Activated T-cell treated with anti-CD3 and anti-CD28 coated beads, Interleukin-2, amount 50 U/mL, for 4 hours (primary cell): ENCODE data around the gene PHYKPL. TPM values are rescaled to one million over a fixed set of nuclear protein-coding genes. Genes with fewer than 3 reads are reported as not detected.
"Not testable (repeated sequence)": the region's sequence is repeated elsewhere in the genome, so short reads cannot be mapped to it uniquely, and the experiment has no call there.

ENCODE experiments used
- ATAC-seq, 2 donors: fragments of 200-7000 bp; cut with Tn5 transposase; one replicate each; pipeline ENCODE4 v1.10.0; 2021
- DNase-seq: peaks from one replicate; pipeline ENCODE4 v3.0.0-alpha.2; 2020
- H3K27me3 Mint-ChIP-seq: one replicate; pipeline ENCODE4 v1.8.0; 2021; ENCODE audit warnings: low read depth, mixed read lengths
- H3K36me3 Mint-ChIP-seq: one replicate; pipeline ENCODE4 v1.8.0; 2022; ENCODE audit warnings: mixed read lengths; ENCODE audit not compliant: insufficient read depth
- H3K4me1 Mint-ChIP-seq: one replicate; pipeline ENCODE4 v1.8.0; 2021; ENCODE audit warnings: low read depth, mixed read lengths
- H3K4me3 Mint-ChIP-seq: one replicate; pipeline ENCODE4 v1.8.0; 2021; ENCODE audit warnings: mild to moderate bottlenecking, moderate library complexity, mixed read lengths
- H3K9me3 Mint-ChIP-seq: one replicate; pipeline ENCODE4 v1.8.0; 2021; ENCODE audit warnings: mixed read lengths
- total RNA-seq, 3 donors: library from RNA; stranded (reverse); gene quantifications; one replicate each; pipeline ENCODE4 v1.2.1, GENCODE V29; 2021

PHYKPL gene
- total RNA-seq, 3 donors from 2014 or later, result 46.7 to 53.2 (median 49.7) TPM

- H3K36me3 Mint-ChIP-seq, result no peaks in the 10 kb centered on the region
- H3K4me1 Mint-ChIP-seq, result no peaks in the 10 kb centered on the region
- ATAC-seq (no peak), DNase-seq (no peak)
- H3K9me3 Mint-ChIP-seq, result no peaks in the 10 kb centered on the region
- no peaks in the 10 kb centered on the region for H3K27me3 Mint-ChIP-seq
- H3K4me3 Mint-ChIP-seq, result no peak overlapping the region
Measured at GRCh38 chr5:178271726-178272479, 39.3 kb upstream of the PHYKPL start.

- H3K9me3 Mint-ChIP-seq, result no peaks in the 10 kb centered on the region
- no peaks in the 10 kb centered on the region for H3K36me3 Mint-ChIP-seq
- no peaks in the 10 kb centered on the region for H3K27me3 Mint-ChIP-seq
- H3K4me1 Mint-ChIP-seq, result no peaks in the 10 kb centered on the region
- ATAC-seq, result no peak
- H3K4me3 Mint-ChIP-seq, result no peak overlapping the region
- no peak for DNase-seq
Measured at GRCh38 chr5:178271231-178271630, 38.6 kb upstream of the PHYKPL start.

GRCh38 chr5:178269499-178269898, 36.9 kb upstream of the PHYKPL start:
- Mint-ChIP-seq H3K27me3 (no peaks in the 10 kb centered on the region), H3K9me3 (no peaks in the 10 kb centered on the region), H3K4me3 (no peak overlapping the region), H3K36me3 (no peaks in the 10 kb centered on the region), H3K4me1 (no peaks in the 10 kb centered on the region)
- ATAC-seq, result no peak
- DNase-seq, result no peak

GRCh38 chr5:178267876-178268275, 35.3 kb upstream of the PHYKPL start:
- no peak for DNase-seq
- Mint-ChIP-seq H3K9me3 (peaks cover 6% of the 10 kb centered on the region), H3K4me3 (no peak overlapping the region), H3K36me3 (no peaks in the 10 kb centered on the region), H3K27me3 (no peaks in the 10 kb centered on the region), H3K4me1 (no peaks in the 10 kb centered on the region)
- no peak for ATAC-seq

- ATAC-seq, result no peak
- H3K27me3 Mint-ChIP-seq, result no peaks in the 10 kb centered on the region
- peaks cover 6% of the 10 kb centered on the region for H3K9me3 Mint-ChIP-seq
Measured at GRCh38 chr5:178267245-178267644, 34.6 kb upstream of the PHYKPL start.

GRCh38 chr5:178266581-178266980, 34.0 kb upstream of the PHYKPL start:
- H3K4me1 Mint-ChIP-seq, result no peaks in the 10 kb centered on the region
- H3K27me3 Mint-ChIP-seq, result no peaks in the 10 kb centered on the region
- ATAC-seq, result no peak
- peaks cover 6% of the 10 kb centered on the region for H3K9me3 Mint-ChIP-seq
- H3K4me3 Mint-ChIP-seq, result no peak overlapping the region
- H3K36me3 Mint-ChIP-seq, result no peaks in the 10 kb centered on the region
- DNase-seq, result no peak

More at GRCh38 chr5:178267245-178267644, 34.6 kb upstream of the PHYKPL start:
- no peaks in the 10 kb centered on the region for H3K4me1 Mint-ChIP-seq
- DNase-seq, result no peak
- H3K4me3 Mint-ChIP-seq, result no peak overlapping the region
- H3K36me3 Mint-ChIP-seq, result no peaks in the 10 kb centered on the region

- H3K36me3 Mint-ChIP-seq, result no peaks in the 10 kb centered on the region
- DNase-seq, result no peak
- H3K9me3 Mint-ChIP-seq, result peaks cover 6% of the 10 kb centered on the region
- no peaks in the 10 kb centered on the region for H3K27me3 Mint-ChIP-seq
- no peak for ATAC-seq
- no peak overlapping the region for H3K4me3 Mint-ChIP-seq
- H3K4me1 Mint-ChIP-seq, result no peaks in the 10 kb centered on the region
Measured at GRCh38 chr5:178265746-178266145, 33.1 kb upstream of the PHYKPL start.

GRCh38 chr5:178264044-178264443, 31.4 kb upstream of the PHYKPL start:
- Mint-ChIP-seq H3K36me3 (no peaks in the 10 kb centered on the region), H3K4me3 (no peak overlapping the region), H3K4me1 (no peaks in the 10 kb centered on the region), H3K9me3 (peaks cover 6% of the 10 kb centered on the region), H3K27me3 (no peaks in the 10 kb centered on the region)
- ATAC-seq, result no peak
- DNase-seq, result no peak

- no peaks in the 10 kb centered on the region for H3K4me1 Mint-ChIP-seq
- H3K4me3 Mint-ChIP-seq, result no peak overlapping the region
- ATAC-seq (no peak), DNase-seq (no peak)
- peaks cover 6% of the 10 kb centered on the region for H3K9me3 Mint-ChIP-seq
- no peaks in the 10 kb centered on the region for H3K36me3 Mint-ChIP-seq
- H3K27me3 Mint-ChIP-seq, result no peaks in the 10 kb centered on the region
Measured at GRCh38 chr5:178261666-178262600, 29.3 kb upstream of the PHYKPL start.

- Mint-ChIP-seq H3K27me3 (no peaks in the 10 kb centered on the region), H3K4me3 (no peak overlapping the region), H3K36me3 (no peaks in the 10 kb centered on the region), H3K4me1 (no peaks in the 10 kb centered on the region), H3K9me3 (peaks cover 6% of the 10 kb centered on the region)
- DNase-seq, result no peak
- no peak for ATAC-seq
Measured at GRCh38 chr5:178259623-178260536, 27.3 kb upstream of the PHYKPL start.

GRCh38 chr5:178257650-178258049, 25.0 kb upstream of the PHYKPL start:
- Mint-ChIP-seq H3K27me3 (no peaks in the 10 kb centered on the region), H3K9me3 (no peaks in the 10 kb centered on the region), H3K4me1 (no peaks in the 10 kb centered on the region)

GRCh38 chr5:178256746-178257145, 24.1 kb upstream of the PHYKPL start:
- no peak for ATAC-seq
- DNase-seq, result no peak
- Mint-ChIP-seq H3K27me3 (no peaks in the 10 kb centered on the region), H3K36me3 (no peaks in the 10 kb centered on the region), H3K9me3 (no peaks in the 10 kb centered on the region), H3K4me3 (no peak overlapping the region), H3K4me1 (no peaks in the 10 kb centered on the region)

More at GRCh38 chr5:178257650-178258049, 25.0 kb upstream of the PHYKPL start:
- Mint-ChIP-seq H3K4me3 (no peak overlapping the region), H3K36me3 (no peaks in the 10 kb centered on the region)
- DNase-seq (no peak), ATAC-seq (no peak)

GRCh38 chr5:178253632-178254031, 21.0 kb upstream of the PHYKPL start:
- not testable (repeated sequence) for H3K9me3 Mint-ChIP-seq, DNase-seq, H3K4me3 Mint-ChIP-seq, ATAC-seq, H3K4me1 Mint-ChIP-seq, H3K27me3 Mint-ChIP-seq, H3K36me3 Mint-ChIP-seq

- Mint-ChIP-seq H3K4me3 (no peak overlapping the region), H3K4me1 (peaks cover 10% of the 10 kb centered on the region), H3K36me3 (no peaks in the 10 kb centered on the region), H3K9me3 (no peaks in the 10 kb centered on the region), H3K27me3 (no peaks in the 10 kb centered on the region)
- DNase-seq (no peak), ATAC-seq (no peak)
Measured at GRCh38 chr5:178252258-178252657, 19.7 kb upstream of the PHYKPL start.
